NCI-H146 treated with DMSO at 0.1 percent for 48 hours (cell line): Measurements from ENCODE around the gene PRR22.
"Not testable (repeated sequence)": the region's sequence is repeated elsewhere in the genome, so short reads cannot be mapped to it uniquely, and the experiment has no call there.

Experiments used
- DNase-seq: peaks from one replicate; lab custom pipeline; 2025; ENCODE audit not compliant: unreplicated experiment; lab: John Stamatoyannopoulos, UW

The PRR22 gene

GRCh38 chr19:5762608-5763217 is 21.8 kb downstream of the PRR22 start:
- no peak for DNase-seq

GRCh38 chr19:5753743-5754142 is 30.8 kb downstream of the PRR22 start:
- no peak for DNase-seq

GRCh38 chr19:5751709-5752108 is 32.8 kb downstream of the PRR22 start:
- DNase-seq: no peak

- DNase-seq: no peak
These were observed 35.0 kb downstream of the PRR22 start for GRCh38 chr19:5749505-5749904.

GRCh38 chr19:5748920-5749319 is 35.6 kb downstream of the PRR22 start:
- not testable (repeated sequence) for DNase-seq

- not testable (repeated sequence) for DNase-seq
These were observed 39.5 kb downstream of the PRR22 start for GRCh38 chr19:5744999-5745398.

GRCh38 chr19:5743630-5744029 is 40.9 kb downstream of the PRR22 start:
- no peak for DNase-seq

GRCh38 chr19:5742051-5742450 is 42.5 kb downstream of the PRR22 start:
- no peak for DNase-seq

GRCh38 chr19:5738423-5738822 is 46.1 kb downstream of the PRR22 start:
- no peak for DNase-seq

- DNase-seq: not testable (repeated sequence)
These were observed 51.4 kb downstream of the PRR22 start for GRCh38 chr19:5733172-5733571.
